ENCODE measurements around the gene ABCC8.
"Not testable (repeated sequence)": the region's sequence is repeated elsewhere in the genome, so short reads cannot be mapped to it uniquely, and the experiment has no call there.

Gene ABCC8

GRCh38 chr11:17437366-17437765, 39.3 kb downstream of the ABCC8 start:
- in situ Hi-C loops (cut with MboI; ENCODE audit: low sequenced_read_pairs) = no loop called here

DNA sequence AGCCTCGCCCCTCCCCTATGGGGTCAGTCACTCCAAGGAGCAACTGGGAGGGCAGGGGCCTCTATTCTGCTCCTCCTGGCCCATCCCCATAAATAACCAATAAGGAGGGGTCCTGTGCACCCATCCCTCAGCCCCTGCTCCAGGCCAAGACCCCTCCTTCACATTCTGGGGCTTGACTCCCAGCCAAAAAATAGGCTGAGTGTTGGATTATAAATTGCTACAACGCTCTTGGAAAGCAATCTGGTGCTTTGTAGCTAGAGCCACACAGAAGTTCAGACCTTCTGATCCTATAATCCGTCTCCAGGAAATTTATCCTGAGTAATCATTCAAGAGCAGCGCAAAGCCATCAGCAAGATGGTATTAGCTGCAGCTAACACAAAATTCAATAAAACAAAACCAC, 42.5 kb downstream of the ABCC8 start:
- in situ Hi-C loops (cut with MboI; ENCODE audit: low sequenced_read_pairs) = no loop called here

GRCh38 chr11:17432002-17432401, 44.6 kb downstream of the ABCC8 start:
- in situ Hi-C loops (cut with MboI; ENCODE audit: low sequenced_read_pairs) = no loop called here

DNA sequence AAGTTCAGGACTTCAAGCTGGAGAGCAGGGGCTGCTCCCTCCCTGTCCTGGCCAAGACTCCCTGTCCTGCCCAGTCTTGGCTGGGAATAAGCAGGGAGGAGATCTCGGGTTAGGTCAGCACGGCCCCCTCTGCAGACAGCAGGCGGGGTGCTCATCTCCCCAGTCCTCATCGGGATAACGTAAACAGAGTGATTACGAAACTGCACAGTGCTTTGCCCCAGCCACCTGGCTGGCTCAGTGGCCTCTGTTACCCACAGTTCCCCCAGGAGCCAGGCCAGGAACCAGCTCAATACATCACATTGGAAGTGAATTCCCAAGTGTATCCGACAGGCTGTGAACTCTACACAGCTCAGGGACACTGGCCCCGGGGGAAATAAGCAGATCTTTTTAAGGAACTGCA, 45.5 kb downstream of the ABCC8 start:
- in situ Hi-C loops (cut with MboI; ENCODE audit: low sequenced_read_pairs) = no loop called here

GRCh38 chr11:17430616-17431015, 46.0 kb downstream of the ABCC8 start:
- in situ Hi-C loops (cut with MboI; ENCODE audit: low sequenced_read_pairs) = no loop called here

DNA sequence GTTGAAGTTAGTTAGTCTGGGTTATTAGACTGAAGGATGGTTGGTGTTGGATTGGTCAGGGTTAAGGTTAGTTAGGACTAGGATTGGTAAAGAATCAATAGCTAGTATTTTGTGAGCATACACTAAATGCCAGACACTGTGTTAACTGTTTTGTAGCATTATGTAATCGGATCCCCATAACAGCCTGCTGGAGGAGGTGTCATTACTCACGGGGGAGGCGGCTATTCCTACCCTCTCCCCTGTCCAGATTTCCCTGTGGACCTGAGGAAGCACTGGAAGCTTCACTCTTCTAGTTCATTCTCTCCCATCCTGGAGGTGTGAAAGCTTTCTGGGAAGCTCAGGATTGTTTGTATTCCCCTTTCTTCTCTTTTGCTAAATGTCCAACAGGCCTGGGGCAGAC, 47.7 kb downstream of the ABCC8 start:
- in situ Hi-C loops (cut with MboI; ENCODE audit: low sequenced_read_pairs) = no loop called here

GRCh38 chr11:17428261-17428660, 48.4 kb downstream of the ABCC8 start:
- in situ Hi-C loops (cut with MboI; ENCODE audit: low sequenced_read_pairs) = no loop called here

GRCh38 chr11:17426233-17426632, 50.4 kb downstream of the ABCC8 start:
- in situ Hi-C loops (cut with MboI; ENCODE audit: low sequenced_read_pairs) = not testable (repeated sequence)

- in situ Hi-C loops (cut with MboI; ENCODE audit: low sequenced_read_pairs) = no loop called here
These were observed 52.9 kb downstream of the ABCC8 start for GRCh38 chr11:17423533-17424310.

GRCh38 chr11:17421781-17422180, 54.9 kb downstream of the ABCC8 start:
- in situ Hi-C loops (cut with MboI; ENCODE audit: low sequenced_read_pairs) = no loop called here

DNA sequence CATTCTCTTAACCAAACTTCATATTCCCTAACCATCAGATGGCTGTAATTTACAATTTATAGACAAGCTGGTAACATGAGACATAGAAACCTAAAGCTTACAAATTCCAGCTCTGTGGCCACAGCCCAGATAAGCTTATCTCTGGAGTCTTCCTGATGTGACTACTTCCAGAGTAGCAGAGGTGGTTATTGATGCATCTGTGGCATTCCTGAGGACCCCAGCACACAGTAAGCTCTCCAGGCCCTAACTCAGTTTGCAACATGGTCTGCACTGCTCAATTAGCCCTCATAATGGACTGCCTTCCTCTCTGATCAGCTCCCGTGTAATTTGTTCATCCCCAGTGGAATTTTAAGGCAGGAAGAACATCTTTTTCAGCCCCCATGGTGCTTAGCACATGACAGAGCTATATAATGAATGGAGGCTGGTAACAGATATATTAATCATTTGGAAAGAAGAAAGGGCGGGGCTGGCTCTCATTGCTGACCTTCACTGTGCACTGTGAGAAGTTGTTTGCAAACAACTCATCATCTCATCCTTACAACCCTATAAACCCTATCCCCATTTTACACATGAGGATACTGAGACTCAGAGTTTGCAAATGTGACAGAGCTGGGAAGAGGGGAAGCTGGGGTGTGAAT, 58.1 kb downstream of the ABCC8 start:
- in situ Hi-C loops (cut with MboI; ENCODE audit: low sequenced_read_pairs) = no loop called here

GRCh38 chr11:17416492-17416891, 60.2 kb downstream of the ABCC8 start:
- in situ Hi-C loops (cut with MboI; ENCODE audit: low sequenced_read_pairs) = no loop called here

GRCh38 chr11:17415523-17416104, 61.0 kb downstream of the ABCC8 start:
- in situ Hi-C loops (cut with MboI; ENCODE audit: low sequenced_read_pairs) = no loop called here

DNA sequence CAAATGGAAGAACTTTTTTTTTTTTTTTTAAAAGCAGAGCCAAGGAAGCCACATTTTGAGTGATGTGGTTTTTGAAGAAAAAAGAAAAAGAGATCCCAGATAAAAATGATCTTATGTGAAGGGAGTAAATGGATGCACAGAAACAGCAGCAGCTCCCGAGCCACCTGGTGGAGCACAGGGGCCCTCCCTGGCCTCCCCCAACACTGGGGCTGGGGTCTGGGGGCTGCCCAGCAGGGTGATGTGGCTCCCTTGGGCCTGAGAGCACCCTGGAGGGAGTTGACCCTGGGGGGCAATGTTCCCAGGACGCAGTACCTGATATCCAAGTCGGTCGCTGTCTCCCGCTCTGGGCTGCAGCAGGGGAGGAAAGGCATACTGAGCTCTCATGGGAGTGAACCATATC, 61.7 kb downstream of the ABCC8 start:
- in situ Hi-C loops (cut with MboI; ENCODE audit: low sequenced_read_pairs) = no loop called here

DNA sequence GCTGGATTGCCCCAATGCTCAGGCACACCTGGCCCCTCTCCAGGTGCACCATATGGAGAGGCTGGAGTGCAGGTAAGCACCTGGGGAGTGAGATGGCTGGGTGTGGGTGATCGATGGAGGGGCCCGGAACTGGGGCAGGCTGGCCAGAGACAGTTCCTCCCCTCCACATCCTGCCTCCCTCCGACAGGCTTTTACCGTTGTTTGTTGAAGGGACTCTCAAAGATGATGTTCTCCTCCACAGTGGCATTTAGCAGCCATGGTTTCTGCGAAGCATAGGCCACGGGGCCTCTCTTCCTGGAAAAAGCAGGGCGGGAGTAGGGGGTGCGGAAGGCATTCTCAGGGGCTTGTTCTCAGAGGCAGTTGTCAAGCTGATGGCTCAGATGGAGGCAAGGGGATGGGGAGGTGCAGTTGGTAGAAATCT, 62.3 kb downstream of the ABCC8 start:
- in situ Hi-C loops (cut with MboI; ENCODE audit: low sequenced_read_pairs) = no loop called here

DNA sequence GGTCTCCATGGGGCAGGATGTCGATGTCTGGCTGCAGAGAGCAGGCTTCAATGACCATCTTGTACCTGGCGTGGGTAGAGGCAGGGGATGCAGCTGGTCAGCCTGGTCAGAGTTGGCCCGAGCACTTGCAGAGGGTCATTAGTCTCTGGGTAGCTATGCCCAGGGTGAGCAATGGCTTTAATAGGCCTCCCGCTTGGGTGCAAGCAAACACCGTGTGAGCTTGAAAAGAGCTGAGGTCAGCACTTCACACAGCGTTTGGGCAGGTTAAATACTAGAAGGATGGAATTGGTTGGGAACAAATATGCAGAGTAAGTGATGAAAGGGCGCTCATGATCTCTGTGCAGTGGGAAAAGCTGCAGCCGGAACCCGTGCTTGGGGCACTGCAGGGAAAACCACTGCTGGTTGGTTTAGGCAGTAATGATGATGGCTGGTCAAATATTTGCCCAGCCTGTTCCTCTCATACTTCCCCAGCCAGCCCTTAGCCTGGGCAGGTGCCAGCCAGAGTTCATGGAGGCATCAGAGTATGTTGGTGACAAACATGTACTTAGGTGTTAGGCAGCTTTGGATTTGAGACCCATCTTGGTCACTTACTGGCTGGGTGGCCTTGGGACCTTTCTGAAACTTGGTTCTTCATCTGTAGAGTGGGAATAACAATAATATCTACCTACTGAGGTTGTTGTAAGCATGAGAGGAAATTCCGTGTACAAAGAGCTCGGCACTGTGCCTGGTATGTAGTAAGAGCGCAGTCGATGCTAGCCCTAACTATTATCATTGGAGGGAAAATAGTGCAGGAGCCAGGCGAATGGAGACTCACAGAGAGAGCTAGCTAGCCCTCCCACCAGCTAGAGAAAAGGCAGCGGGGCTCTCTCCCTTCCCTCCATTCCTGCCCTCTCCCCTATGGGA, 63.0 kb downstream of the ABCC8 start:
- in situ Hi-C loops (cut with MboI; ENCODE audit: low sequenced_read_pairs) = no loop called here

DNA sequence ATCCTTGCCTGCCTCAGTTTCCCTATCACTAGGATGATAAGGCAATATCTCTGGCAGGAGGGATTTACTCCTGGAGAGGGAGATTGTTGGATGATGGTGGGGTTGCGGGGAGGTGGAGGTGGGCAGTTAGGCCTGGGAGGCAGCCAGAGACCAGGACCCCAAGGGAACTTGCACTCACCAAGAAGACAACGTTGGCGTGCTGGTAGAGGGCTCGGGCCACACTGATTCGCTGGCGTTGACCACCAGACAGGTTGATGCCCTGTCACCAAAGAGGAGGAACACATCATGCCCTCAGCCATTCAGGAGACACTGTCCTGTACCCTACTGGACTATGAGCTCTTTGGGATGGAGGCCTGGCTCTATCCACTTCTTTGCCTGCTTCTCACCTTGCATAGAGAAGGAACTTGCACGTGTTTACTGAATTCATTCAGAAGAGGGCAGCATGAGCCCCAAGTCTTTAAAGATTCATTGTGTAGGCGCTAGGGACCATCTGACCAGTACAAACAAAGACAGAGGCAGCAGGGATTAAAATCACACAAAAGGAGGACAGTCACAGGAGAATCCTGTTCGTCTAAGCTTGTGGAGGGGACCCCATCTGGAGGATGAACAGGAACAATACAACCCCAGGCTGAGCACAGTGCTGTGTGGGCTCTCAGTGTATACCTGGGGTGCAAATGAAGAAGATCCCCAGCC, 64.0 kb downstream of the ABCC8 start:
- in situ Hi-C loops (cut with MboI; ENCODE audit: low sequenced_read_pairs) = no loop called here

GRCh38 chr11:17411418-17411817, 65.2 kb downstream of the ABCC8 start:
- in situ Hi-C loops (cut with MboI; ENCODE audit: low sequenced_read_pairs) = no loop called here

- in situ Hi-C loops (cut with MboI; ENCODE audit: low sequenced_read_pairs) = no loop called here
These were observed 65.9 kb downstream of the ABCC8 start for GRCh38 chr11:17410606-17411379.

GRCh38 chr11:17408641-17409040, 68.0 kb downstream of the ABCC8 start:
- in situ Hi-C loops (cut with MboI; ENCODE audit: low sequenced_read_pairs) = no loop called here

Data from hTERT RPE-1 (cell line).